Measurements from ENCODE around the gene ZNF276.
"Not testable (repeated sequence)": the region's sequence is repeated elsewhere in the genome, so short reads cannot be mapped to it uniquely, and the experiment has no call there.

Gene ZNF276

GRCh38 chr16:89693289-89693731 lies 28.0 kb upstream of the ZNF276 start:
- peak; percentile 66 for DNase-seq (ENCODE audit: low spot score)
- TF ChIP-seq CTCF (IDR thresholded peaks at IDR 0.05), result no peak
- Histone ChIP-seq H3K27ac (no peak overlapping the region), H3K4me3 (no peak overlapping the region)

GRCh38 chr16:89693931-89694783 lies 27.2 kb upstream of the ZNF276 start:
- no peak overlapping the region for H3K27ac ChIP-seq
- no peak overlapping the region for H3K4me3 ChIP-seq
- TF ChIP-seq CTCF (IDR thresholded peaks at IDR 0.05), result no peak
- DNase-seq (ENCODE audit: low spot score), result peak; percentile 73

- H3K27ac ChIP-seq; DNase-seq (ENCODE audit: low spot score); H3K4me3 ChIP-seq: not testable (repeated sequence)
Measured at GRCh38 chr16:89694784-89695085, 26.6 kb upstream of the ZNF276 start.

GRCh38 chr16:89695086-89695874 lies 26.1 kb upstream of the ZNF276 start:
- no peak for TF ChIP-seq CTCF (IDR thresholded peaks at IDR 0.05)
- Histone ChIP-seq H3K27ac (no peak overlapping the region), H3K4me3 (no peak overlapping the region)
- DNase-seq (ENCODE audit: low spot score), result peak; percentile 71

- Histone ChIP-seq H3K4me3 (no peak overlapping the region), H3K27ac (no peak overlapping the region)
- DNase-seq (ENCODE audit: low spot score), result peak; percentile 69
- TF ChIP-seq CTCF (IDR thresholded peaks at IDR 0.05), result no peak
Measured at GRCh38 chr16:89695875-89696669, 25.3 kb upstream of the ZNF276 start.

GRCh38 chr16:89696670-89697128 lies 24.6 kb upstream of the ZNF276 start:
- H3K27ac ChIP-seq, result no peak overlapping the region
- no peak for TF ChIP-seq CTCF (IDR thresholded peaks at IDR 0.05)

GRCh38 chr16:89697161-89697615 lies 24.1 kb upstream of the ZNF276 start:
- no peak overlapping the region for H3K4me3 ChIP-seq
- no peak overlapping the region for H3K27ac ChIP-seq
- no peak for TF ChIP-seq CTCF (IDR thresholded peaks at IDR 0.05)
- no peak for DNase-seq (ENCODE audit: low spot score)

More at GRCh38 chr16:89696670-89697128, 24.6 kb upstream of the ZNF276 start:
- DNase-seq (ENCODE audit: low spot score), result no peak
- no peak overlapping the region for H3K4me3 ChIP-seq
